Thyroid gland (tissue), 4 donors: Measurements from ENCODE around the gene ARHGAP22.

Experiments used
- CTCF ChIP-seq, 6 experiments: fragments of 200-600 bp in 3 of 6; fragments of 450-650 bp in 3 of 6; sonication (generic) in 3 of 6; IDR thresholded peaks; one replicate each; pipeline ENCODE4 v1.5.1; 2016 to 2019; ENCODE audit warnings: antibody characterized with exemption in 6 of 6, mild to moderate bottlenecking in 2 of 6, inconsistent platforms in 1 of 6, moderate library complexity in 1 of 6
- POLR2A ChIP-seq, 2 donors: fragments of 450-650 bp; IDR thresholded peaks; one replicate each; pipeline ENCODE4 v1.6.1; 2017; ENCODE audit warnings: antibody characterized with exemption in 2 of 2, mild to moderate bottlenecking in 2 of 2, moderate library complexity in 1 of 2

- no peak for TF ChIP-seq CTCF (IDR thresholded peaks at IDR 0.05)
- no peak for TF ChIP-seq POLR2A (IDR thresholded peaks at IDR 0.05)
These were observed 155.2 kb downstream of the ARHGAP22 start for GRCh38 chr10:48449501-48450232.
